ENCODE data around the gene FHOD3.
"Not testable (repeated sequence)": the region's sequence is repeated elsewhere in the genome, so short reads cannot be mapped to it uniquely, and the experiment has no call there.

The FHOD3 gene

GRCh38 chr18:36352384-36352783, 54.9 kb downstream of the FHOD3 start:
- H3K27ac ChIP-seq (ENCODE audit: low read depth, low read length): no peak overlapping the region
- WGBS: 95% methylated on average over 3 of the region's 3 CpGs

DNA sequence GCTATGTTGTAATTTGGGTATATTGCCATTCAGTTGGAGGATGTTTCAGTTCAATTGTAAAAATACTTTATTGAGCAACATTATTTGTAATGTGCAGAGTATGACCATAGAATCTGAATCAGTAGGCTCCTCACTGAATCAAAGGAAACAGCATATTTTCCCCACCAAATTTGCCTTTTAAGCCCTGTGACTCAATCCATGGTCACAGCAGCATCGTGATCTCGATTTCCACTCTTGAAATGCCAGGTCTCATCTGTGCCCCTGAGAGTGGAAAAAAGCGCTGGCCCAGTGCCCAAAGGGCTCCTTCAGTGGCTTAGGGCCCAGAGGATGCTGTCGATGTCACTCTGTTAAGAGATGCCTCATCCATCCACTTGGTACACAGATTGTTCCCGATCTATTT, 57.5 kb downstream of the FHOD3 start:
- 92% methylated on average over 5 of the region's 5 CpGs for WGBS
- Histone ChIP-seq H3K4me3 (ENCODE audit: low read length) (no peak overlapping the region), H3K27me3 (ENCODE audit: insufficient read depth, low read length) (no peaks in the 10 kb centered on the region), H3K36me3 (ENCODE audit: insufficient read depth, low read length) (no peaks in the 10 kb centered on the region), H3K4me1 (ENCODE audit: insufficient read depth, low read length) (peaks cover 27% of the 10 kb centered on the region), H3K27ac (ENCODE audit: low read depth, low read length) (no peak overlapping the region), H3K9me3 (ENCODE audit: insufficient read depth, low read depth, low read length) (no peaks in the 10 kb centered on the region), H3K9ac (ENCODE audit: low read depth, low read length) (no peak overlapping the region)

More at GRCh38 chr18:36352384-36352783, 54.9 kb downstream of the FHOD3 start:
- H3K9ac ChIP-seq (ENCODE audit: low read depth, low read length): no peak overlapping the region
- H3K9me3 ChIP-seq (ENCODE audit: insufficient read depth, low read depth, low read length): no peaks in the 10 kb centered on the region
- no peak overlapping the region for H3K4me3 ChIP-seq (ENCODE audit: low read length)
- H3K4me1 ChIP-seq (ENCODE audit: insufficient read depth, low read length): peaks cover 28% of the 10 kb centered on the region
- no peaks in the 10 kb centered on the region for H3K27me3 ChIP-seq (ENCODE audit: insufficient read depth, low read length)
- no peaks in the 10 kb centered on the region for H3K36me3 ChIP-seq (ENCODE audit: insufficient read depth, low read length)

DNA sequence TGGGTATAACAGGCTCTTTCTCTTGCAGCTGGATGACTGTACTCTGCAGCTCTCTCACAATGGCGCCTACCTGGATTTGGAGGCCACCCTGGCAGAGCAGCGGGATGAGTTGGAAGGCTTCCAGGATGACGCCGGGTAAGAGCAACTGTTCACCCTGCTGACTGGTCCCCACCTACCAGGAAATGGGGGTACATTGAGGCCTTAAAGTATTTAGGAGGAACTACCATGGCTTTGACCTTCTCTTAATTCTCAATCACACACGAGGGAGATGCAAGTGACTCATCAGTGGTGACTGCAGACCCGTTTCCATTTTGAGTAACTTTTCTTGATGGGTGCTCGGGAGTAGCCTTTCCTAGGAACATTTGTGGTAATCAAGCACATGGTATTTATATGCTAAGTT, 58.0 kb downstream of the FHOD3 start:
- Histone ChIP-seq H3K27me3 (ENCODE audit: insufficient read depth, low read length) (no peaks in the 10 kb centered on the region), H3K27ac (ENCODE audit: low read depth, low read length) (no peak overlapping the region), H3K9ac (ENCODE audit: low read depth, low read length) (no peak overlapping the region), H3K9me3 (ENCODE audit: insufficient read depth, low read depth, low read length) (no peaks in the 10 kb centered on the region), H3K36me3 (ENCODE audit: insufficient read depth, low read length) (no peaks in the 10 kb centered on the region), H3K4me1 (ENCODE audit: insufficient read depth, low read length) (peaks cover 22% of the 10 kb centered on the region), H3K4me3 (ENCODE audit: low read length) (no peak overlapping the region)
- 99% methylated on average over 7 of the region's 7 CpGs for WGBS

GRCh38 chr18:36356741-36357140, 59.2 kb downstream of the FHOD3 start:
- not testable (repeated sequence) for H3K9me3 ChIP-seq (ENCODE audit: insufficient read depth, low read depth, low read length); H3K36me3 ChIP-seq (ENCODE audit: insufficient read depth, low read length); H3K4me3 ChIP-seq (ENCODE audit: low read length); H3K4me1 ChIP-seq (ENCODE audit: insufficient read depth, low read length); H3K27ac ChIP-seq (ENCODE audit: low read depth, low read length); H3K27me3 ChIP-seq (ENCODE audit: insufficient read depth, low read length); H3K9ac ChIP-seq (ENCODE audit: low read depth, low read length)
- WGBS: 87% methylated on average over 5 of the region's 6 CpGs

- Histone ChIP-seq H3K36me3 (ENCODE audit: insufficient read depth, low read length) (no peaks in the 10 kb centered on the region), H3K9ac (ENCODE audit: low read depth, low read length) (no peak overlapping the region), H3K27me3 (ENCODE audit: insufficient read depth, low read length) (no peaks in the 10 kb centered on the region), H3K27ac (ENCODE audit: low read depth, low read length) (no peak overlapping the region), H3K9me3 (ENCODE audit: insufficient read depth, low read depth, low read length) (no peaks in the 10 kb centered on the region), H3K4me1 (ENCODE audit: insufficient read depth, low read length) (no peaks in the 10 kb centered on the region), H3K4me3 (ENCODE audit: low read length) (no peak overlapping the region)
- WGBS: 100% methylated on average over 1 of the region's 1 CpG
These were observed 60.6 kb downstream of the FHOD3 start for GRCh38 chr18:36358141-36358540.

GRCh38 chr18:36360256-36360909, 62.9 kb downstream of the FHOD3 start:
- Histone ChIP-seq H3K4me3 (ENCODE audit: low read length) (no peak overlapping the region), H3K36me3 (ENCODE audit: insufficient read depth, low read length) (no peaks in the 10 kb centered on the region), H3K27ac (ENCODE audit: low read depth, low read length) (no peak overlapping the region), H3K4me1 (ENCODE audit: insufficient read depth, low read length) (no peaks in the 10 kb centered on the region), H3K9ac (ENCODE audit: low read depth, low read length) (no peak overlapping the region), H3K9me3 (ENCODE audit: insufficient read depth, low read depth, low read length) (no peaks in the 10 kb centered on the region), H3K27me3 (ENCODE audit: insufficient read depth, low read length) (no peaks in the 10 kb centered on the region)
- 92% methylated on average over 1 of the region's 1 CpG for WGBS

DNA sequence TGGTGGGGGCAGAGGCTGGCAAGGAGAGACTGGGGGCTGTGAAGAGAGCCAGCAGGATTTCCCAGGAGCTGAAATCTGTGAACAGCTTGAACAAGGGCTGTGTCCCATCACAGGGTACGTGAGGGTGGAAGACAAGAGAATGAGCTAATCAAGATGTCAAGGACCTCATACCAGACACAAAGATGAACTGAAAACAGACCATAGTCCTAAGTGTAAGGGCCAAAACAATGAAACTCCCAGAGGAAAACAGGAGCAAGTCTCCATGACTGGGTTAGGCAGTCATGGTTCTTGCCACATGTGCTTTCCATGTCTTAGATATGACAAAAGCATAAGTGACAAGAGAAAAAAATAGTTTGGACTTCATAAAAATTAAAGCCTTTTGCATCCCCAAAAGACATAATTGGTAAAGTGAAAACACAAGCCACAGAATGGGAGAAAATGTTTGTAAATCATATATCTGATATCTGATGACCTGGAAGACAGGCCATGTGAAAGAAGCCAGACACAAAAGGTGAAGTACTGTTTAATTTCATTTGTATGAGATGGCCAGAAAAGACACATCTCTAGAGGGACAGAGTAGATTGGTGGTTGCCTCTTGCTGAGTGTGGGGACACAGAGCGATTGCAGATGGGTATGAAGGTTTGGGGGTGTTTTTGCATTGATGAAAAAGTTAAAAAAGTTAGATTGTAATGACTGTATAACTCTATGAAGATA, 67.6 kb downstream of the FHOD3 start:
- Histone ChIP-seq H3K27me3 (ENCODE audit: insufficient read depth, low read length) (no peaks in the 10 kb centered on the region), H3K36me3 (ENCODE audit: insufficient read depth, low read length) (no peaks in the 10 kb centered on the region), H3K9me3 (ENCODE audit: insufficient read depth, low read depth, low read length) (no peaks in the 10 kb centered on the region), H3K9ac (ENCODE audit: low read depth, low read length) (no peak overlapping the region), H3K27ac (ENCODE audit: low read depth, low read length) (no peak overlapping the region), H3K4me1 (ENCODE audit: insufficient read depth, low read length) (no peaks in the 10 kb centered on the region), H3K4me3 (ENCODE audit: low read length) (no peak overlapping the region)
- WGBS: 92% methylated on average over 2 of the region's 2 CpGs

DNA sequence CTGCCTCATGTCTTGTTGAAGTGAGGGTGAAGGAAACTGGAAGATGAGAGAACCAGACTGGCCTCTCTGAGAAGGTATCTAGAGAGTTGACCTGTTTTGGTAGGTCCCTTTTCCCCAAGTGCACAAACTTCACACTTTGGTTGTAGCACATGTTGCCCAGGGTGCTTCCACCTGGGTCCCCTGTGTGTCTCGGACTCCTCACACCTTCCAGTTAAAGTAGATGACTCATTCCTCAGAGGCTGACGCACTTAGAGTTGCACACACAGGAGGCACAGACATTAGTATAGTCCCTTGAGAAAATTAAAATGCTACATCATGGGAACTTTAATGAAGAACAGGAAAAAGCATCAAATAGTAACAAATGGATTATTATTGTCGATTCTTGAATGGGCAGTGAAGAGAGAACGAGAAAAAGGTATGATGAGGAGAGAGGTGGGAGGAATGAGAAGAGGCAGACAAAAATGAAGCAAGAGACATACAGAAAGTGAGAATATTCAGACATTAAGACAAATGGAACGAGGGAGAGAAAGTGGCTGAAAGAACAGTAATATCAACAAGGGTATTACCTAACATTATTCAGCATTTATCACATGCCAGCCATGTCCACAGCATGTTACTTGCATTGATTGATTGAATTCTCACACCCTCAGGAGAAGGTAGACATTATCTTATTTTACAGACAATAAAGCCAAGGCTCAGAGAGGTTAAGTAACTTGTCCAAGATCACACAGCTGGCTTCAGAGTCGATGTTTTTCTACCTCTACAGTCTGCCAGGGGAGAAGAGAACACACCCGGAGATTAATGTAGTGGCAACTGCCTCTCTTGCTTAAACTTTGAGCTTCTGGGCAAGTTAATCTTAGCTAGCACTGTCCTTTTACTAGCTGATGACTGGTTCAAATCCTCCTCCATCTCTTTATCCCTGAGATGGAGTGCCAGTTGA, 68.6 kb downstream of the FHOD3 start:
- Histone ChIP-seq H3K36me3 (ENCODE audit: insufficient read depth, low read length) (no peaks in the 10 kb centered on the region), H3K4me1 (ENCODE audit: insufficient read depth, low read length) (no peaks in the 10 kb centered on the region), H3K9me3 (ENCODE audit: insufficient read depth, low read depth, low read length) (no peaks in the 10 kb centered on the region), H3K4me3 (ENCODE audit: low read length) (no peak overlapping the region), H3K9ac (ENCODE audit: low read depth, low read length) (no peak overlapping the region), H3K27me3 (ENCODE audit: insufficient read depth, low read length) (no peaks in the 10 kb centered on the region), H3K27ac (ENCODE audit: low read depth, low read length) (no peak overlapping the region)
- WGBS: 93% methylated on average over 7 of the region's 7 CpGs

- WGBS: 85% methylated on average over 8 of the region's 8 CpGs
- no peaks in the 10 kb centered on the region for H3K27me3 ChIP-seq (ENCODE audit: insufficient read depth, low read length)
- no peak overlapping the region for H3K9ac ChIP-seq (ENCODE audit: low read depth, low read length)
- H3K4me1 ChIP-seq (ENCODE audit: insufficient read depth, low read length): no peaks in the 10 kb centered on the region
- H3K27ac ChIP-seq (ENCODE audit: low read depth, low read length): no peak overlapping the region
- H3K36me3 ChIP-seq (ENCODE audit: insufficient read depth, low read length): no peaks in the 10 kb centered on the region
- no peaks in the 10 kb centered on the region for H3K9me3 ChIP-seq (ENCODE audit: insufficient read depth, low read depth, low read length)
- no peak overlapping the region for H3K4me3 ChIP-seq (ENCODE audit: low read length)
These were observed 69.7 kb downstream of the FHOD3 start for GRCh38 chr18:36366994-36367839.

DNA sequence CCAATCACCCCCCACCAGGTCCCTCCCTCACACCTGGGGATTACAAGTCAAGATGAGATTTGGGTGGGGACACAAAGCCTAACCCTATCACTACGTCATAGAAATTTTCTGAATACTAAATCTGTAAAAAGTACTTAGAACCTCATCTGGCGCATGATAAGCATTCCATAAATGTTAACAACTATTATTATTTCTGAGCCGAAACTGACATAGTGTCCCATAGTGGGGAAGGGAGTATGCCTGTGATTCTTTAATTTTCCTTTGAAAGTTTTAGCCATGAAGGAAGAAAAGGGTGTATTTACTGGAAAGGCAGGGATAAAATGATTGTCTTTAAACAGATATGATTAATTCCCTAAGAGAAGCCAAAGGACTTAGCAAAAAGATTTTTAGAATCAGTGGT, 71.4 kb downstream of the FHOD3 start:
- Histone ChIP-seq H3K36me3 (ENCODE audit: insufficient read depth, low read length) (no peaks in the 10 kb centered on the region), H3K9ac (ENCODE audit: low read depth, low read length) (no peak overlapping the region), H3K27ac (ENCODE audit: low read depth, low read length) (no peak overlapping the region), H3K9me3 (ENCODE audit: insufficient read depth, low read depth, low read length) (no peaks in the 10 kb centered on the region), H3K4me3 (ENCODE audit: low read length) (no peak overlapping the region), H3K4me1 (ENCODE audit: insufficient read depth, low read length) (peaks cover under 1% of the 10 kb centered on the region; the same call in 1 of the 2 replicates), H3K27me3 (ENCODE audit: insufficient read depth, low read length) (no peaks in the 10 kb centered on the region)
- 95% methylated on average over 3 of the region's 3 CpGs for WGBS

All from HUES64 (cell line).